GM12874 (cell line): ENCODE measurements around the gene DTD1.

ENCODE experiments used
- TF ChIP-seq, protein P1 (sequence below): IDR thresholded peaks from 2 replicates; pipeline ENCODE4 v1.5.1; 2011; ENCODE audit warnings: low read depth, mild to moderate bottlenecking, control low read depth, low read length, moderate library complexity; ENCODE audit not compliant: insufficient read depth

DTD1 gene

DNA sequence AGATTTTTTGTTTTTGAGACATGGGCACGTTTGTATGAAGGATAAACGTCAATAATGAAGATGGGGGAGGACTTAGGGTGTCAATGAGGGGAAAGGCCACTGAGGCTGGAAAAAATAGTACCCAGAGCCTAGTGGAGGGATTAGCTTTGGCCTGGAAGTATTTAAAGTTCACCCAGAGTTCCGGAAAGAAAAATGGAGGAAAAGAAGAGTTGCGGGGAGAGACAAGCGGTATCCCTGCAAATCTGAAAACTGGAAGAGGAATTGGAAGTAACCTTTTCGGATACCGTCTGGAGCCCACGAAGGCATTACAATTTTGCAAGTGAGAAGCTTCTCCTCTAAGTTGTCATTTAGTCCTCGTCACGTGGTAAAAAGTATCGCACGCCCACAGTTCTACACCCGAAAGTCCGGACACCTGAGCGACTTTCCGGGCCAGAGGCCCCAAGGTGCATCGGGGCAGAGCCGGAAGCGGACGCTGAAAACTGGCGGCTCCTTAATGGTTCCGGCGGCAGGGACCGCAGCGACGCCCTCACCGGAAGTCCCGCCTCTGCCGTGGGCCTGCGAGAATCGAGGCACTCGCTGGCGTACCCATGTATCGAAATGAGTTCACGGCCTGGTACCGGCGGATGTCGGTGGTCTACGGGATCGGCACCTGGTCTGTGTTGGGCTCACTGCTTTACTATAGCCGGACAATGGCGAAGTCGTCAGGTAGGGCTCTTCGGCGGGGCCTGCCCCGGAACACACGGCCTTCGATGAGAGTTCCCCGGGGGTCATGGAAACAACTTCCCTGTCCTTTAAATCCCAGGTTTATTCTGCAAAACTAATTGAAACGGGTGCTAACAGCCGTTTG, 20.7 kb upstream of the DTD1 start, which contains the start of gene SMIM26:
SMIM26 (plus strand) TSS at position 541 of the 847 bp plus-strand sequence; CDS start at position 588, 47 bp downstream.
- TF ChIP-seq, protein P1, sequence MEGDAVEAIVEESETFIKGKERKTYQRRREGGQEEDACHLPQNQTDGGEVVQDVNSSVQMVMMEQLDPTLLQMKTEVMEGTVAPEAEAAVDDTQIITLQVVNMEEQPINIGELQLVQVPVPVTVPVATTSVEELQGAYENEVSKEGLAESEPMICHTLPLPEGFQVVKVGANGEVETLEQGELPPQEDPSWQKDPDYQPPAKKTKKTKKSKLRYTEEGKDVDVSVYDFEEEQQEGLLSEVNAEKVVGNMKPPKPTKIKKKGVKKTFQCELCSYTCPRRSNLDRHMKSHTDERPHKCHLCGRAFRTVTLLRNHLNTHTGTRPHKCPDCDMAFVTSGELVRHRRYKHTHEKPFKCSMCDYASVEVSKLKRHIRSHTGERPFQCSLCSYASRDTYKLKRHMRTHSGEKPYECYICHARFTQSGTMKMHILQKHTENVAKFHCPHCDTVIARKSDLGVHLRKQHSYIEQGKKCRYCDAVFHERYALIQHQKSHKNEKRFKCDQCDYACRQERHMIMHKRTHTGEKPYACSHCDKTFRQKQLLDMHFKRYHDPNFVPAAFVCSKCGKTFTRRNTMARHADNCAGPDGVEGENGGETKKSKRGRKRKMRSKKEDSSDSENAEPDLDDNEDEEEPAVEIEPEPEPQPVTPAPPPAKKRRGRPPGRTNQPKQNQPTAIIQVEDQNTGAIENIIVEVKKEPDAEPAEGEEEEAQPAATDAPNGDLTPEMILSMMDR, result no peak

DNA sequence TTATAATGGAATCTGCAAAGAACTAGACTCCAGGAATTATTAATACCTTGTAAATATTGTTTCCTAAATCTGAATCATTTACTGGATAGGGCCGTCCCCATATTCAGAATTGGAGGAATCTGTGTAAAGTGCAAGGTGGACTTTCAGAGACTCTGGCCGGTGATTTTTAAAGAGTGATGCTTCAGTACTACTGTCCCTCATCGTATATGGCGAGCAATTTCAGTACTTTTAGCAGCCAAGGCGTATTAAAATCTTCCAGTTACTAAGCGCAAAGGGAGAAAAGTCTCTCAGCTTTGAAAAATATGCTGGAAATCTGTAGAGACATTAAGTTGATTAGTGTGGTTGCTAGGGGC, 20.1 kb upstream of the DTD1 start:
- TF ChIP-seq, protein P1, result no peak

DNA sequence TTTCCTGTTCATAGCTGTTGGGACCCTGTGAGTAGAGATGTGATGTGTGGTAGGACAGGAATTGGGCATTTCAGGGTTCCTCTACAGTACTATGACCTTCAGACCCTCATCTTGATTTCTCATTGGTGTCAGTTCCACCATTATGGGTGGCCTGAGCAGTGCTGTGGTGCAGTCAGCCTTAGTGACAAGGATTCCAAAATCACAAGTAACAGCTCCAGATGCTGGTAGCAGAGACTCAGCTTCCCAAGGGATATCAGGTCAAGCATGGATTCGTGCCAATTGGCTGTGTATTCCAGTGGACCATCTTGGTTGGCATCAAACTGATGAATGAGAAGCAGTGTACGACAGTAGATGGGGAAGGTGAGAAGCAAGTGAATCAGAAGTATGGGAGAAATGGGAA, 16.8 kb upstream of the DTD1 start:
- TF ChIP-seq, protein P1, result no peak

DNA sequence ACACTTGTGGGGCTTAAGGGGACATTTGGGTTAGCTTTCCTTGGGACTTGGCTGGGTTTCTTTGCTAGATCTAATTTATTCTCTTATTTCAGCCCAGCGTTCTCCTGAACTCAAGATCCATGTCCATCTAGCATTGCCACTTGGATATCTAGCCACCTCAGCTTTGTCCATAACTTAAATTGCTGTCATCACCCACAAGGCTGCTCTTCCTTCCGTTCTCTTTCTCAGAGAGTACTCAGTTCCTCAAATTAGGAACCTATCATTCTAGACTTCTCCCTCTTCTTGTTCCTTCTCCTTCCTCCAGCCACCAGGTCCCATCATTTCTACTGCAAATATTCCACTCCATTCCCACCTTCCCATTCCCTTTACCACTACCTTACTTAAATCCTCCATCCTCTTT, 16.3 kb upstream of the DTD1 start:
- TF ChIP-seq, protein P1, result no peak

DNA sequence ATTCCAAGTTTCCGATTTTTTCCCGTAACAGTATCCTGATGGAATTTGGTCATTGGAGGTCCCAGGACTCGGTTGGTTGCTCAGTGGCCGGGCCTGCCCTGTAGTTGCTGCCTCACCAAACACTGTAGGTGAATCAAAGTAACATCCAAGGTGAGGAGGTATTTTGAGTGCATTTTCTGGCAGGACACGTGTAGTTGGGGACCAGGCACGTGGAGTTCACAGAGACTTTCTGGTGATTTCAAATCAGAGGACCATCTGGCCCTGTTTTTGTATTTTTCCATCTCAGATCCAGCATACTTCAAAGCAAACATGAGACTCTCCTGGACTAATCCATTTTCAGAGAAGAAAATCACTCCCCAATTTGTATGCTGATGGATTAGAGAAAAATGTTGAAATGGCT, 9.9 kb upstream of the DTD1 start:
- TF ChIP-seq, protein P1, result no peak

DNA sequence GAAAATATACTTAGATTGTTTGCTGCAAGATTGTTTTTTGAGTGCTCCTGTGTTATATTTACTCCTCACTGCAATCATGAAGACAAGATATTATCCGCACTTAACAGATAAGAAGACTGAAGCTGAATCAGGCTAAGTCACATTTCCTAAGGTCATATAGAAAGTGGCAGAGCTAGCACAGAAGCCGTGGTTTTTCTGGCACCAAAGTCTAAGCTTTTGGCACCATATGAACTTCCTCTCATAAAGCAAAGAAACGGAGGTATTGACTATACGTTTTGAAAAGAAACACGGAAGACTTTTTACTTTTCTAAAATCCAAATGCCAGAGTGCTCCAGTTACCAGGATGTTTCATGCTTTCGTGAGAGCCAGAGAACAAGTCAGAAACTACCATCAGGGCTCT, 9.3 kb upstream of the DTD1 start:
- TF ChIP-seq, protein P1, result no peak

DNA sequence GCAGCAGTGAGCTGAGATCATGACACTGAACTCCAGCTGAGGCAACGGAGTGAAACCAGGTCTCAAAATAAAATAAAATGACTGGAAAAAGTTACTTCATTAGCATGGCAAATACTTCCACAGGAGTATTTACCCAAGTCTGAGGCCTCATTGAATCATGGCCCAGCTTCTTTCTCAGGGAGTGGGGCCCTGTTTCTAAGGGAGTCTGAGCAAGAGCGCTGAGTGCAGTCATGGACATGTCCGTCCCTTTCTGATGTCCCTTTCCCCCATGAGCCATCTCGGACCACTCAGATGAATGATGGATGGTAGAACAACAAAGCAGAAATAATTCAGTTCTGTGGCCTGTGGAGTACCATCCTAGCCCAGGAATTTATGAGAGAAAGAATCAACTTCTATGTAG, 7.8 kb upstream of the DTD1 start:
- TF ChIP-seq, protein P1, result no peak
